ENCODE data around the gene DDX41.

The DDX41 gene

GRCh38 chr5:177472460-177473442 is 44.0 kb downstream of the DDX41 start:
- no peak for DNase-seq (ENCODE audit: low read depth)
- H3K4me3 ChIP-seq (ENCODE audit: low read depth, low read length): peak overlapping the region; percentile 83
- no peak for TF ChIP-seq CTCF (conservative IDR thresholded peaks at IDR 0.05; ENCODE audit: low read depth, low read length)

- peak overlapping the region; percentile 83 for H3K4me3 ChIP-seq (ENCODE audit: low read depth, low read length)
- DNase-seq (ENCODE audit: low read depth): peak; percentile 58
- TF ChIP-seq CTCF (conservative IDR thresholded peaks at IDR 0.05; ENCODE audit: low read depth, low read length): no peak
Measured at GRCh38 chr5:177471610-177472356, 45.0 kb downstream of the DDX41 start.

- DNase-seq (ENCODE audit: low read depth): peak; percentile 84
- H3K4me3 ChIP-seq (ENCODE audit: low read depth, low read length): peak overlapping the region; percentile 83
- TF ChIP-seq CTCF (conservative IDR thresholded peaks at IDR 0.05; ENCODE audit: low read depth, low read length): peak; percentile 48
Measured at GRCh38 chr5:177470759-177471536, 45.8 kb downstream of the DDX41 start.

DNA sequence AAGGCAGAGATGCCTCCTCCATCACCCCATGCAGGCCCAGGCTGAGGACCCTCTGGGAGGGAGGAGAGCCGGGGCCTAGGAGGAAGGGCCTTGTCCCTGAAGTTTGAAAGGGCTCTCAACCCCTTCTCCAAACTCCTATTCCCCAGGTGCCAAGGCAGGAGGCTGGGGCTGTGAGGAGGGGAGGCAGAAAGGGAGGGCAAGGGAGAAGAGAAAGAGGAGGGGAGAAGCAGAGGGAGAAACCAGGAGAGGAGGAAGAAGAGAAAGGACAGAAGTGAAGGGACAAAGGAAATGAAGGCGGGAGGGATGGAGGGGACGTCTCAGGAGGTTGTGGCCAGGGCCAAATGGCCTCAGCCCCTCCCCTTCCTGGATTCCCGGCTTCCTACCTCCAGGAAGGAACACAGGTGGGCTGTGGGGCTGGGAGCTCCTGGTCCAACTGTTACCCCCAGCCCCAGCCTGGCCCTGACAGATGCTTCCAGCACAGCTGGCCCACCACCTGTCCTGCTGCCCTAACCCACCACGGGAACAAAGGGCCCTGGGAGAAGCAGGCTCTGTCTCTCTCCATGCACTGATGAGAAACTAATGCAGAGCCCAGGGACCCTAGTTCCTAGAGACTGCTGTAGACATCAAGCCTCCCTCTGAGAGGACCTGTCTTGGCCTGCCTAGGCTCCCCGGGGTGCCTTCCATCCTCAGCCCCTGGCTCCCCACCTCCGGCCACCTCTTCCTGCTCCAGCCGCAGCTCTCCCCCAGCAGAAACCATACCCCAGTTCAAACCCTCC is 46.8 kb downstream of the DDX41 start:
- DNase-seq (ENCODE audit: low read depth): no peak
- TF ChIP-seq CTCF (conservative IDR thresholded peaks at IDR 0.05; ENCODE audit: low read depth, low read length): no peak
- H3K4me3 ChIP-seq (ENCODE audit: low read depth, low read length): peak overlapping the region; percentile 83

- TF ChIP-seq CTCF (conservative IDR thresholded peaks at IDR 0.05; ENCODE audit: low read depth, low read length): no peak
Measured at GRCh38 chr5:177468685-177469628, 47.8 kb downstream of the DDX41 start.

More at GRCh38 chr5:177468685-177469628, 47.8 kb downstream of the DDX41 start:
- DNase-seq (ENCODE audit: low read depth): peak; percentile 83
- H3K4me3 ChIP-seq (ENCODE audit: low read depth, low read length): no peak overlapping the region

Measured in choroid plexus epithelial cell (primary cell).